ENCODE data around the gene UVSSA. TPM values are rescaled to one million over a fixed set of nuclear protein-coding genes. Genes with fewer than 3 reads are reported as not detected.

UVSSA gene
- total and polyA plus RNA-seq, 12 donors: 2.4 to 11.9 (median 6.6) TPM

- ATAC-seq (no peak), DNase-seq (no peak)
- intact Hi-C loops (cut with DNase I): no loop called here
- H3K27ac ChIP-seq: no peak overlapping the region
- H3K36me3 ChIP-seq: no peaks in the 10 kb centered on the region
- H3K4me1 ChIP-seq: peaks cover 0 to 11% (median 3%) of the 10 kb centered on the region in 9 donors
- peaks cover 28 to 97% (median 94%) of the 10 kb centered on the region in 7 donors for H3K27me3 ChIP-seq
- no peak for TF ChIP-seq CTCF (IDR thresholded peaks at IDR 0.05)
- H3K4me3 ChIP-seq: no peak overlapping the region
- WGBS, 2 donors: 41 to 42% methylated on average over 17 of the region's 17 CpGs
- H3K9me3 ChIP-seq: no peaks in the 10 kb centered on the region
Observed at GRCh38 chr4:1411436-1412375, 64.7 kb downstream of the UVSSA start.

- Histone ChIP-seq H3K4me3 (no peak overlapping the region), H3K9me3 (no peaks in the 10 kb centered on the region), H3K36me3 (no peaks in the 10 kb centered on the region), H3K4me1 (peaks cover 0 to 3% (median 0%) of the 10 kb centered on the region in 9 donors), H3K27ac (no peak overlapping the region), H3K27me3 (peaks cover 19 to 96% (median 92%) of the 10 kb centered on the region in 7 donors)
- ATAC-seq (no peak), DNase-seq (no peak)
- 58 to 61% methylated on average over 15 of the region's 15 CpGs for WGBS, 2 donors
- intact Hi-C loops (cut with DNase I): no loop called here
- TF ChIP-seq CTCF (IDR thresholded peaks at IDR 0.05): no peak
Observed at GRCh38 chr4:1412376-1413203, 65.6 kb downstream of the UVSSA start.

- intact Hi-C loops (cut with DNase I): no loop called here
- DNase-seq (no peak), ATAC-seq (no peak)
- Histone ChIP-seq H3K36me3 (no peaks in the 10 kb centered on the region), H3K27ac (no peak overlapping the region), H3K4me1 (no peaks in the 10 kb centered on the region), H3K9me3 (no peaks in the 10 kb centered on the region), H3K4me3 (no peak overlapping the region), H3K27me3 (peaks cover 17 to 96% (median 86%) of the 10 kb centered on the region in 7 donors)
- 58 to 59% methylated on average over 16 of the region's 16 CpGs for WGBS, 2 donors
- no peak for TF ChIP-seq CTCF (IDR thresholded peaks at IDR 0.05)
Observed at GRCh38 chr4:1413204-1413663, 66.2 kb downstream of the UVSSA start.

Data from heart right ventricle (tissue), 16 donors.